Natural killer cell (primary cell): ENCODE results near the gene HSD17B12. TPM values are rescaled to one million over a fixed set of nuclear protein-coding genes. Genes with fewer than 3 reads are reported as not detected.
A peak's percentile ranks its signal among the peaks of the same experiment; 100 is the strongest.

Experiments used
- ATAC-seq, 3 donors: fragments of 150-1000 bp in 2 of 3; fragments of 200-7000 bp in 1 of 3; cut with Tn5 transposase; 1 replicate in 1 of 3; 2 replicates in 2 of 3; pipeline ENCODE4 v1.10.0; 2021; ENCODE audit warnings: mild to moderate bottlenecking in 2 of 3, moderate library complexity in 2 of 3
- DNase-seq, 2 donors: peaks; one replicate each; pipeline versions ENCODE4 v3.0.0 to v3.0.0-alpha.2; 2013 to 2021; ENCODE audit warnings: mixed read lengths in 1 of 2
- H3K27ac ChIP-seq: one replicate; pipeline ENCODE4 v1.5.1; 2013; ENCODE audit warnings: mild to moderate bottlenecking, low read length
- H3K27me3 ChIP-seq: one replicate; pipeline ENCODE4 v1.6.1; 2013; ENCODE audit warnings: low read length; ENCODE audit not compliant: control insufficient read depth, insufficient read depth
- H3K36me3 ChIP-seq: one replicate; pipeline ENCODE4 v1.6.1; 2013; ENCODE audit warnings: low read length; ENCODE audit not compliant: control insufficient read depth, insufficient read depth
- H3K4me1 ChIP-seq: one replicate; pipeline ENCODE4 v1.6.1; 2013; ENCODE audit warnings: low read length; ENCODE audit not compliant: control insufficient read depth, insufficient read depth
- H3K4me3 ChIP-seq: one replicate; pipeline ENCODE4 v1.5.1; 2013; ENCODE audit warnings: low read length
- H3K9me3 ChIP-seq: one replicate; pipeline ENCODE4 v1.6.1; 2013; ENCODE audit warnings: low read length; ENCODE audit not compliant: control insufficient read depth, insufficient read depth
- H3K27ac Mint-ChIP-seq, 2 donors: one replicate each; pipeline ENCODE4 v1.8.0; 2022; ENCODE audit warnings: mild to moderate bottlenecking in 2 of 2, mixed read lengths in 2 of 2, moderate library complexity in 1 of 2
- H3K27me3 Mint-ChIP-seq, 2 donors: one replicate each; pipeline ENCODE4 v1.8.0; 2022; ENCODE audit warnings: low read depth in 2 of 2, mixed read lengths in 2 of 2
- H3K36me3 Mint-ChIP-seq: one replicate; pipeline ENCODE4 v1.8.0; 2022; ENCODE audit warnings: mixed read lengths
- H3K4me1 Mint-ChIP-seq, 2 donors: one replicate each; pipeline ENCODE4 v1.8.0; 2022; ENCODE audit warnings: mixed read lengths in 2 of 2
- H3K4me3 Mint-ChIP-seq: one replicate; pipeline ENCODE4 v1.8.0; 2022; ENCODE audit warnings: mild to moderate bottlenecking, moderate library complexity, mixed read lengths
- H3K9me3 Mint-ChIP-seq, 2 donors: one replicate each; pipeline ENCODE4 v1.8.0; 2022; ENCODE audit warnings: mixed read lengths in 2 of 2
- WGBS: methylation state at CpG from one replicate; pipeline ENCODE4 v1.1.7; 2013; ENCODE audit warnings: missing lambda C conversion rate; ENCODE audit not compliant: insufficient coverage; 5-methylcytosine and 5-hydroxymethylcytosine counted together
- intact Hi-C: fragments of 100-400 bp; cut with micrococcal nuclease; formaldehyde crosslinking; loops from one replicate; pipeline ENCODE4 v1.14.2; 2022
- total RNA-seq, 4 donors: library from RNA; stranded (reverse); fragments of 120-200 nt in 1 of 4; gene quantifications; one replicate each; pipeline versions ENCODE4 v1.2.3 to v1.2.4, GENCODE V29; 2013 to 2022
- TF ChIP-seq, protein P1 (sequence below): fragments of 200-600 bp; IDR thresholded peaks from one replicate; pipeline ENCODE4 v1.8.0; 2022; ENCODE audit warnings: antibody characterized with exemption

Gene HSD17B12
- total RNA-seq, 3 donors from 2014 or later (not counting 1 experiment from before 2014, with no cell fraction given): 21.0 to 26.3 (median 26.1) TPM

DNA sequence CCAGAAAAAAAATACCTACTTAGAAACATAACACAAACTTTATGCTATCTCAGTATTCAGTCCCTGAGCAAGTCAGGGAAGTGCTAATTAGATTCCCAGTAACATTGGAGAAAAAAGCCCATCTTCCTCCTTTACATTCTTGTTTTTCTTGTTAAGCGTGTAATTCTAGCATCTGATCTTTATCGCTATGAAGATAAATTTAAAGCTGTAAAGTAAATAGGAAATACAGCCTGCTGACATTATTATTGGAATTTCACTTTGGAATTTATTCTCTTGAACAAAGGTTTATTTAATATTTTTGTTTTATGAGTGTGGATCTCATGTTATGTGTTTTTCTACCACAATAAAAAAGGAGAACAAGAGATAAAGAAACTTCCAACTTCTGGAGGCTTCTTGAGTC, 214.0 kb downstream of the HSD17B12 start:
- no CpG with 5 or more reads among the region's 2 CpGs for WGBS
- H3K4me1 ChIP-seq: no peaks in the 10 kb centered on the region
- H3K9me3 Mint-ChIP-seq: no peaks in the 10 kb centered on the region
- H3K27me3 ChIP-seq: no peaks in the 10 kb centered on the region
- H3K4me1 Mint-ChIP-seq: peaks cover 19 to 22% of the 10 kb centered on the region in 2 donors
- peak overlapping the region in 1 of 2 donors; percentile 54 for H3K27ac Mint-ChIP-seq
- TF ChIP-seq, protein P1, sequence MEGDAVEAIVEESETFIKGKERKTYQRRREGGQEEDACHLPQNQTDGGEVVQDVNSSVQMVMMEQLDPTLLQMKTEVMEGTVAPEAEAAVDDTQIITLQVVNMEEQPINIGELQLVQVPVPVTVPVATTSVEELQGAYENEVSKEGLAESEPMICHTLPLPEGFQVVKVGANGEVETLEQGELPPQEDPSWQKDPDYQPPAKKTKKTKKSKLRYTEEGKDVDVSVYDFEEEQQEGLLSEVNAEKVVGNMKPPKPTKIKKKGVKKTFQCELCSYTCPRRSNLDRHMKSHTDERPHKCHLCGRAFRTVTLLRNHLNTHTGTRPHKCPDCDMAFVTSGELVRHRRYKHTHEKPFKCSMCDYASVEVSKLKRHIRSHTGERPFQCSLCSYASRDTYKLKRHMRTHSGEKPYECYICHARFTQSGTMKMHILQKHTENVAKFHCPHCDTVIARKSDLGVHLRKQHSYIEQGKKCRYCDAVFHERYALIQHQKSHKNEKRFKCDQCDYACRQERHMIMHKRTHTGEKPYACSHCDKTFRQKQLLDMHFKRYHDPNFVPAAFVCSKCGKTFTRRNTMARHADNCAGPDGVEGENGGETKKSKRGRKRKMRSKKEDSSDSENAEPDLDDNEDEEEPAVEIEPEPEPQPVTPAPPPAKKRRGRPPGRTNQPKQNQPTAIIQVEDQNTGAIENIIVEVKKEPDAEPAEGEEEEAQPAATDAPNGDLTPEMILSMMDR: no peak
- ATAC-seq (no peak), DNase-seq (no peak)
- no peak overlapping the region for H3K27ac ChIP-seq
- H3K36me3 ChIP-seq: peaks cover 93% of the 10 kb centered on the region
- H3K36me3 Mint-ChIP-seq: peaks cover 36% of the 10 kb centered on the region
- H3K27me3 Mint-ChIP-seq: no peaks in the 10 kb centered on the region
- H3K4me3 Mint-ChIP-seq: no peak overlapping the region
- no peak overlapping the region for H3K4me3 ChIP-seq
- intact Hi-C loops: no loop called here
- H3K9me3 ChIP-seq: no peaks in the 10 kb centered on the region

DNA sequence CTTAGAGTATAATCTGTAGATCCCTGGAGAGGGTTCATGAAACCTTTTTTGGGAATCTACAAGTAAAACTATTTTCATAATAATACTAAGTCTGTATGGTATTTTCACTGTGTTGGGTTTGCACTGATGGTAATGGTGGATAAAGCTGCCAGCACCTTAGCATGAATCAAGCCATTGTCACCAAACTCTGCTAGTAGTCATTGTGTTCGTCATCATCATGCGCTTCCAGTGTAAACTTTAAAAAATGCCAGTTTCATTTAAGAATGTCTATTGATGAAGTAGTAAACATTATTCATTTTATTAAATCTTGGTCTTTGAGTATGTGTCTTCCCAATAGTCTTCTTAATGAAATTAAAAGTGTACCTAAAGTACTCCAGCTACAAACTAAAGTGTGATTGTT, 215.1 kb downstream of the HSD17B12 start:
- Histone ChIP-seq H3K36me3 (peaks cover 85% of the 10 kb centered on the region), H3K27ac (no peak overlapping the region), H3K4me1 (no peaks in the 10 kb centered on the region), H3K4me3 (no peak overlapping the region), H3K9me3 (no peaks in the 10 kb centered on the region), H3K27me3 (no peaks in the 10 kb centered on the region)
- Mint-ChIP-seq H3K4me1 (peaks cover 11 to 15% of the 10 kb centered on the region in 2 donors), H3K27ac (peak overlapping the region in 1 of 2 donors; percentile 71), H3K36me3 (peaks cover 27% of the 10 kb centered on the region), H3K27me3 (no peaks in the 10 kb centered on the region), H3K9me3 (no peaks in the 10 kb centered on the region), H3K4me3 (no peak overlapping the region)
- 100% methylated on average over 2 of the region's 2 CpGs for WGBS
- ATAC-seq (no peak), DNase-seq (no peak)
- TF ChIP-seq, protein P1: no peak
- intact Hi-C loops: no loop called here

DNA sequence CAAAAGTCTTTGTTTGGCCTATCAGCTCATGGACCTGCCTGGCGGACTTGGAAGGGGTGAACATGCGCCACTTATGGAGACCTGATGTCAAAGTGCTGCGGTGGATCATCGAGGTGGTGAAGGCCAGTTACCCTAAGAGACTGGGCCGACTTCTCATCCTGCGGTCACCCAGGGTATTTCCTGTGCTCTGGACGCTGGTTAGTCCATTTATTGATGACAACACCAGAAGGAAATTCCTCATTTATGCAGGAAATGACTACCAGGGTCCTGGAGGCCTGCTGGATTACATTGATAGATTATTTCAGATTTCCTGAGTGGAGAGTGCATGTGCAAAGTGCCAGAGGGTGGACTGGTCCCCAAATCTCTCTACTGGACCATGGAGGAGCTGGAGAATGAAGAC, 218.0 kb downstream of the HSD17B12 start:
- Mint-ChIP-seq H3K4me3 (no peak overlapping the region), H3K9me3 (no peaks in the 10 kb centered on the region), H3K27me3 (no peaks in the 10 kb centered on the region), H3K36me3 (peaks cover 32% of the 10 kb centered on the region), H3K4me1 (peaks cover 5% of the 10 kb centered on the region in 2 donors), H3K27ac (no peak overlapping the region)
- WGBS: 97% methylated on average over 7 of the region's 7 CpGs
- Histone ChIP-seq H3K4me3 (no peak overlapping the region), H3K36me3 (peaks cover 80% of the 10 kb centered on the region), H3K4me1 (no peaks in the 10 kb centered on the region), H3K27ac (no peak overlapping the region), H3K27me3 (no peaks in the 10 kb centered on the region), H3K9me3 (no peaks in the 10 kb centered on the region)
- TF ChIP-seq, protein P1: no peak
- intact Hi-C loops: no loop called here
- no peak for ATAC-seq
- DNase-seq: no peak

DNA sequence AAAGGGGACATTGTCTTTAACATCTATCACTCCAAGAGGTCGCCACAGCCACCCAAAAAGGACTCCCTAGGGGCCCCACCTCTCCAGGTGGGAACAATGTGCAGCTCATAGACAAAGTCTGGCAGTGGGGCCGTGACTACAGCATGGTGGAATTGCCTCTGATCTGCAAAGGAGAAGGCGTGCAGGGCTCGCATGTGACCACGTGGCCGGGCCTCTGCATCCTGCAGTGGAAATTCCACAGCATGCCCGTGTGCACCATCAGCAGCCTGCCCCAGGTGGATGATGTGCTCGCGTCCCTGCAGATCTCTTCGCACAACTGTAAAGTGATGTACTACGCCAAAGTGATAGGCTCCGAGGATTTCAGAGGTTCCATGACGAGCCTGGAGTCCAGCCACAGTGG, 218.6 kb downstream of the HSD17B12 start:
- Histone ChIP-seq H3K27ac (no peak overlapping the region), H3K4me1 (no peaks in the 10 kb centered on the region), H3K27me3 (no peaks in the 10 kb centered on the region), H3K36me3 (peaks cover 81% of the 10 kb centered on the region), H3K4me3 (no peak overlapping the region), H3K9me3 (no peaks in the 10 kb centered on the region)
- peaks cover 37% of the 10 kb centered on the region for H3K36me3 Mint-ChIP-seq
- H3K4me1 Mint-ChIP-seq: peaks cover 4 to 5% of the 10 kb centered on the region in 2 donors
- no peak for ATAC-seq
- H3K27me3 Mint-ChIP-seq: no peaks in the 10 kb centered on the region
- TF ChIP-seq, protein P1: no peak
- DNase-seq: no peak
- no peak overlapping the region for H3K4me3 Mint-ChIP-seq
- intact Hi-C loops: no loop called here
- 88% methylated on average over 13 of the region's 13 CpGs for WGBS
- H3K27ac Mint-ChIP-seq: no peak overlapping the region
- no peaks in the 10 kb centered on the region for H3K9me3 Mint-ChIP-seq
